HG03378 (cell line): Measurements from ENCODE around the gene RARS1.
A peak's percentile ranks its signal among the peaks of the same experiment; 100 is the strongest.

Source experiments
- ATAC-seq: cut with Tn5 transposase; IDR thresholded peaks from one replicate; pipeline ENCODE4 v1.9.1; 2021; ENCODE audit warnings: mild to moderate bottlenecking, moderate library complexity; ENCODE audit not compliant: unreplicated experiment

Gene RARS1

GRCh38 chr5:168486136-168486879 lies at the start of gene RARS1:
Gene RARS1, plus strand, starts transcription at chr5:168486471. Its CDS starts 28 bp downstream, at chr5:168486499.
- ATAC-seq = peak; percentile 83

DNA sequence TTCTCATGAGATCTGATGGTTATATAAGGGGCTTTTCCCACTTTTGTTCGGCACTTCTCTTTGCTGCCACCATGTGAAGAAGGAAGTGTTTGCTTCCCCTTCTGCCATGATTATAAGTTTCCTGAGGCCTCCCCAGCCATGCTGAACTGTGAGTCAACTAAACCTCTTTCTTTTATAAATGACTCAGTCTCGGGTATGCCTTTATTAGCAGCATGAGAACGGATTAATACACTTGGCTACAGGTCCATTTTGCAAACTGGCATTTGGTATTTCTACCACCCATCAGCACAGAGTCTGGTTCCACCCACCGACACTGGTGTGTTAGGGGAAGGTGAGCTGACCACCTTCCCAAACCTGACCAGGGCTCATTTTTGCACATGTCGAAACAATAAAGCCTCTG lies 47.9 kb upstream of the RARS1 start:
- no peak for ATAC-seq

DNA sequence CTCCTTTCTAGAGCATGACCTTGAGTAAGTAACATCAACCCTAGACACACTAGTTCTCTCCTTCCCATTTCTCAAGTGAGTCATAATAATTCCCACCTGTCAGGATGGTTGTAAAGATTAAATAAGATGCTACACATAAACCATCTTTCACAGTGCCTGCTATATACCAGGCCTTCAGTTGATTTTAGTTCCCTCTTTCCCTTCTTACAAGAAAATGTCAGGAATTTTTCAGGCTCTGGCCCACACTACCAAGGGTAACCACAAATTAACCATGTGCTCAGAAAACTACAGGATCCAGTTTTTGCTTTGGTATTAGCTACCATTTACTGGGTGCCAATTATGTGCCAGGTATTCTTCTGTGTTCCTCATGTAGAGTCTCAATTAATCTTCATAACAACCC lies 42.7 kb upstream of the RARS1 start:
- no peak for ATAC-seq

DNA sequence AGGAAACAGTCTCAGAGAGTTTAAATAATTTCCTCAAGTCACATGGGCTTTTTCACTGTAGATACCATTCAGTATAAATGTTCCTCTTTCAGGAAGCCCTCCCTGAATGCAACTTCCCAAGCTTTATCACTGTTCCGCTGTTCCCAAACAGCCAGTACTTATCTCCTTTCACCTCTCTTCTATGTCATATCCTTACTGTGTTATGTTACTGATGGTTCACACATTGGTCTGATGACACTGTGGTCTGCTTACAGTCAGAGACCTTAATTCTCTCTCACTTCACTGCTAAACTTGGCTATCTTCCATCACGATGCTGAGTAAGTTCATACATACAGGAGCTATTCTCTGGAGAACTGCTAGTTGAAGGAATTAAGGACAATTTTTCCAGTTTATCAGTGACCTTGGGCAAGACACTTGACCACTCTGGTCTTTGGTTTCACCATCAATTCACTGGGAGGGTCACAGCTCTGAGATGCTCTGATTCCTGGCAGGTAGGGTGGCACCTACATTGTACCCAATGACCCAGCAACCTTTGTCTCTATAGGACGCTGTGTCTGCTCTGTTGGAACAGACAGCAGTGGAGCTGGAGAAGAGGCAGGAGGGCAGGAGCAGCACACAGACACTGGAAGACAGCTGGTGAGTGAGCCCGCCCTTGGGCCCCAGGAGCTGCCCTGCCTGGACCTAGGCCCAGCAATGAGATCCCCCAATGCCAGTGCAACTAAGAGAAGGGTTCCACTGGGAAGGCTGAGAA lies 42.1 kb upstream of the RARS1 start:
- no peak for ATAC-seq

DNA sequence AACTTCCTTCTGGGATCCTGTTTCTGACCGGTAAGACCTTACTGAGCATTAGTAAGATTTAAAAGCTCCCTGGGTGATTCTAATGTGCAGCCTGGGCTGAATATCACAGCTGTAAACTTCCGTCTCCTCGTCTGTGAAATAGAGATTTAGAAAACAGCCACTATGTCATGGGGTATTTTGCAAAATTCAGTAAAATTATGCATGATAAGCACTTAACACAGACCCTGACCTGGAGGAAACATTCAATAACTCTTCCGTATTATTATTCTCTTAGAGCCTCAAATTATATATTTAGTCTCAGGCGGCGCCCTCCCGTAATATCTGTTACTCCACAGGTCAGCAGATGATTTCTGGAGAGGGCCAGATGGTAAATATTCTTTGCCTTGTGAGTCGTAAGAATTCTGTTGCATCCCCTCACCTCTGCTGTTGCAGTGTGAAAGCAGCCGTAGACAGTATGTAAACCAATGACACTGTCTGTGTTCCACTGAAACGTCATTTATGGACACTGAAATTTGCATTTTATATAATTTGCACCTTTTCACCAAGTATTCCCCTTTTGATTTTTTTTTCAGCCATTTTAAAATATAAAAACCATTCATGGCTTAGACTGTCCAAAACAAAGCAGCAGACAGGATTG lies 39.2 kb upstream of the RARS1 start:
- ATAC-seq = no peak

GRCh38 chr5:168447808-168448207 lies 38.5 kb upstream of the RARS1 start:
- ATAC-seq = no peak

DNA sequence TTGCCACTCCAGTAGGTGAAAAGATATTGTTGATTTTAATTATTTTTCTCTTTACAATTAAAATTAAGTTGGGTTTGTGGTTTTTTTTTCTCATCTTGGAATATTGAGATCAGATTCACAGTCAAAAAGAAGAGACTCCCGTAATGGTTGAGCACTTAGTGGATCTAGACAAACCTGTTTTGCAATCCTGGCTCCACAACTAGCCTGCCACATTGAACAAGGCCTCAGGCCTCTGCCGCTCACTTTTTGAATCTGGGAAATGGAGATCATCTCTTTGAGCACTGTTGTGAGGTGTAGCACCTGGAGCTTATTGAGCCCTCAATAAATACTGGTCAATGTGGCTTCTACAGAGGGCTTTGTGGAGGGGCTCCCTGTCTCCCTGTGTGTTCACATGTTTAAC lies 37.1 kb upstream of the RARS1 start:
- ATAC-seq = no peak

DNA sequence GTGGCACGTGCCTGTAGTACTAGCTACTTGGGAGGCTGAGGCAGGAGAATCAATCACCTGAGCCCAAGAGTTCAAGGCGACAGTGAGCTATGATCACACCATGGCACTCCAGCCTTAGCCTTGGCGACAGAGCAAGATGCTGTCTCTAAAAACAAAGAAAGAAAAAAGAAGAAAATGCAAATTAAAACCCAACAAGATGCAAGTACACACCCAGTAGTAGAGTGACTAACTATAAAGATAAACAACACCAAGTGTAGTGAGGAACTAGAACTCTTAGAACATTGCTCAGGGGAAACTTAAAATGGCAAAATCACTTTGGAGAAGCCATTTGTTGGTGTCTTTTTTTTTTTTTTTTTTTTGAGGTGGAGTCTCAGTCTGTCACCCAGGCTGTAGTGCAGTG lies 34.7 kb upstream of the RARS1 start:
- no peak for ATAC-seq

GRCh38 chr5:168455201-168455600 lies 31.1 kb upstream of the RARS1 start:
- no peak for ATAC-seq

DNA sequence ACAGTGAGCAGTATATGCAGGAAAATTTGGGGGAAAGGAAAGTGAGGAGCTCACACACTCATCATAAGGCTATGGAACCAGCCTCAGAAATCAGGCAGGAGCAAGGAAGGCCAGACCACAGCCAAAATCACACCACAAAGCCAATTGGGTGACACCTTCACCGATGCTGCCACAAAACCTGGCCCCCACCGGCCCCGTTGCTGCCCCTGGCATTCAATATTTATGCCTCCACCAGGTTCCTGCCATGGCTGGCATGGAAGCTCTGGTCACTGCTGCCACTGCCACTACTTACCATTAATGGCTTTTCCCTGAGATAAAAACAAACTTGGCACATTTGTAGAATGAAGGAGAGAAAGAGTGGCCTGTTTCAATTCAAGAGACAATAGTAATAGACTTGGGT lies 28.7 kb upstream of the RARS1 start:
- no peak for ATAC-seq

GRCh38 chr5:168460606-168461005 lies 25.7 kb upstream of the RARS1 start:
- no peak for ATAC-seq

DNA sequence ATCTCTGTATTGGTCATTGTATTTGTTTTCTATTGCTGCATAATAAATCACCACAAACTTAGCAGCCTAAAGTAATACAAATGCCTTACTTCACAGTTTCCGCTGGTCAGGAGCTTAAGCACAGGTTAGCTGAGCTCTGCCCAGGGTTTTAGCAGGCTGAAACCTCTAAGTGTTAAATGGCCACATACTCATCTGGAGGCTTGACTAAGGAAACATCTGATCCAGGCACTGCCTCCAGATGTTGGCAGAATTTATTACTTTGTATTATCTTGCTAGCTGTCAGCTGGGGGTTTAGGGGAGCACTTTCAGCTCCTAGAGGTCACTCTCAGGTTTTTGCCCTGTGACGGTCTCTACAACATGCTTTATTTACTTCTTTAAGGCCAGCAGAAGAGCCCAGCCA lies 23.2 kb upstream of the RARS1 start:
- no peak for ATAC-seq

- no peak for ATAC-seq
Observed at GRCh38 chr5:168464214-168464613, 22.1 kb upstream of the RARS1 start.

DNA sequence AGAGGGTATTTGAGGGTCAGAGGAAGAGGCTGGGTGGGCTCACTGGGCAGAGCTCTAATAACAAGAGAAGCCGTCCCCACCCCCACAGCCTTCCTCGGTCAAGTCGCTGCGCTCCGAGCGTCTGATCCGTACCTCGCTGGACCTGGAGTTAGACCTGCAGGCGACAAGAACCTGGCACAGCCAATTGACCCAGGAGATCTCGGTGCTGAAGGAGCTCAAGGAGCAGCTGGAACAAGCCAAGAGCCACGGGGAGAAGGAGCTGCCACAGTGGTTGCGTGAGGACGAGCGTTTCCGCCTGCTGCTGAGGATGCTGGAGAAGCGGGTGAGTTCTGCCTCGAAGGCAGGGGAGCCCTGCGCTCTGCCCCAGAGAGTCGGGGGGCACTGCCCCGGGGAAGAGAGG lies 21.6 kb upstream of the RARS1 start:
- no peak for ATAC-seq

DNA sequence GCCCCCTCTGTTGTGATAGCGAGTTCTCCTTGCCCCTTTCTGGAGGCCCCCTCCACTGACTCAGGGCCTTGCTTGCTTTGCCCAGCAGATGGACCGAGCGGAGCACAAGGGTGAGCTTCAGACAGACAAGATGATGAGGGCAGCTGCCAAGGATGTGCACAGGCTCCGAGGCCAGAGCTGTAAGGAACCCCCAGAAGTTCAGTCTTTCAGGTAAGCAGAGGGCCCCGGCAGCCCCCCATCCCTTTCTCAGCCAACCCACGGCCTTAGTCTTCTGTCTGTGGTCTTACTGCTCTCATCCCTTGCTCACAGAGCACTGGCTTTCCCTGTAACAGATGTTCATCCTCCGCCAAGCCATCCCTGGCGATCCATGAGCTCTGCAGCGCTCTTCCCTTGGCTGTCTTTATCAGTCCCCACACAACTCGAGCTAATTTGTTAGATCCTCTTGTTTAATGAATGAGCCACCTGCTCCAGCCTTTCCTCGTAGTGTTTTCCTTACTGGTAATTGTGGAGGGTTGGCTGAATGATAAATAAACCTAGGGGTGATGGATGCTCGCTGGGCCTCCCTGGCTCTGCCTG lies 18.4 kb upstream of the RARS1 start:
- no peak for ATAC-seq

GRCh38 chr5:168468836-168469235 lies 17.4 kb upstream of the RARS1 start:
- no peak for ATAC-seq

GRCh38 chr5:168469816-168470215 lies 16.5 kb upstream of the RARS1 start:
- ATAC-seq = no peak

DNA sequence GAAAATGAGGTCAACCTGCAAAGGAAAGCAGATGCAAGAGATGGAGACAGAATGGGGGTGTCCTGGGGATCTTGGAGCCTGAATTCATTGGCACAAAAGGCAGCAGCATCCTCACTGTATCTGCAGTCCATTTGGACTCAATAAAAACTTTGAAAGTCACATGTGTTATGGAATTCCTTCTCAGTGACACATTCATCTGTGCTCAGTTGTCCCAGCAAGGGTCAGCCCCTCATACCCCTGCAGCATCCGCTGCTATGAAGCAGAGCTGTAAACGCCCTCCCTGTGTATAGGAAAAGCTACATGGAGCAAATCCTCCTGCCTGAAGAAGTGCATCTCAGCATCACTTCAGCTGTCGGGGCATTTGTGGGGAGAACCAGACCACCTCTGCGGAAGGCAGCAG lies 14.5 kb upstream of the RARS1 start:
- no peak for ATAC-seq

DNA sequence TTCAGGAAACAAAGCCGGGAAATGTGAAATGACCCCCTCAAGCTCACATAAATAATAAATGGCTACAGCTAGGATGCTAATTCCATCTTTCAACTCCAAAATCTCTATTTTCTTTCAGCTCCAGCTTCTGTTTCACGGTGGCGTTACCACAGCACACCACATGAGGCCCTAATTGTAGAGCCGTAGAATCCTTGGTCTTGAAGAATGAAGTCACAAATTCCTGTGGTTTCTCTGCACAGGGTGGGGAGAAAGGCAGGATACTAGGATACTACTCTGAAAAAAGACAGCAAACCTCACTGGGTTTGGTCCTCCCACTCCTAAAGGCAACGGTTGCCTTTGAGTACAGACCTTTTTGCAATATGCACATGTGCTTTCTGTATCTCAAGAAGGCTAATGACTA lies 13.9 kb upstream of the RARS1 start:
- no peak for ATAC-seq

- ATAC-seq = no peak
Observed at GRCh38 chr5:168474319-168474718, 12.0 kb upstream of the RARS1 start.

DNA sequence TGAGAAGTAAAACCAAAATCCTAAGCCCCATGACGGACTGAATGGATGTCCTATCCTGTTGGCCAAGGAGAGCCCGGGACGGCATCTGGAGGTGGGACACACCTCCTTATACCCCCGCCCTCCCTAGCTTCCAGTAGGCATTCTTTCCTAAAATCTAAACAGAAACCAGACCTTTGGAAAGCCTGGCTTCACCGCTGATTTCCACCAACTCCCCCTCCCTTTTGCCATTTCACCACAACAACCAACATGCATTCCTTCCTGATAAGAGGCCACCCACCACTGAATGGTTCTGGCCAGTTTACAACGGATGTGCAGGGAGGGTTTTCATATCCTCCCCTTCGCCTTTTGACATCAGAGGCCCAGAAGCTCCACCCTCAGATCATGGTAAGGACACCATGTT lies 9.2 kb upstream of the RARS1 start:
- ATAC-seq = no peak

GRCh38 chr5:168479166-168479565 lies 7.1 kb upstream of the RARS1 start:
- no peak for ATAC-seq
